GDM1 (cell line): Measurements from ENCODE around the gene GALNT7.
A peak's percentile ranks its signal among the peaks of the same experiment; 100 is the strongest.
"Not testable (repeated sequence)": the region's sequence is repeated elsewhere in the genome, so short reads cannot be mapped to it uniquely, and the experiment has no call there.

Source experiments
- DNase-seq: peaks from one replicate; lab custom pipeline; 2025; lab: John Stamatoyannopoulos, UW

The GALNT7 gene

GRCh38 chr4:173166491-173166890 is 2.1 kb upstream of the GALNT7 start:
- no peak for DNase-seq

GRCh38 chr4:173167758-173168395 is 734 bp upstream of the GALNT7 start:
- peak; percentile 67 for DNase-seq

- DNase-seq, result no peak
These were observed 492 bp downstream of the GALNT7 start for GRCh38 chr4:173169178-173169427.

- peak; percentile 83 for DNase-seq
These were observed 994 bp downstream of the GALNT7 start for GRCh38 chr4:173169428-173170181.

- DNase-seq, result no peak
These were observed 1.7 kb downstream of the GALNT7 start for GRCh38 chr4:173170182-173170778.

GRCh38 chr4:173171098-173171497 is 2.5 kb downstream of the GALNT7 start:
- no peak for DNase-seq

- no peak for DNase-seq
These were observed 3.4 kb downstream of the GALNT7 start for GRCh38 chr4:173171987-173172386.

- no peak for DNase-seq
These were observed 5.6 kb downstream of the GALNT7 start for GRCh38 chr4:173174184-173174583.

- no peak for DNase-seq
These were observed 6.0 kb downstream of the GALNT7 start for GRCh38 chr4:173174594-173175012.

- DNase-seq, result no peak
These were observed 7.4 kb downstream of the GALNT7 start for GRCh38 chr4:173176010-173176409.

GRCh38 chr4:173177232-173177631 is 8.6 kb downstream of the GALNT7 start:
- DNase-seq, result no peak

GRCh38 chr4:173178144-173178543 is 9.5 kb downstream of the GALNT7 start:
- DNase-seq, result no peak

GRCh38 chr4:173181848-173182247 is 13.2 kb downstream of the GALNT7 start:
- no peak for DNase-seq

- DNase-seq, result no peak
These were observed 13.8 kb downstream of the GALNT7 start for GRCh38 chr4:173182403-173182802.

- DNase-seq, result not testable (repeated sequence)
These were observed 15.1 kb downstream of the GALNT7 start for GRCh38 chr4:173183659-173184247.

GRCh38 chr4:173185847-173186510 is 17.4 kb downstream of the GALNT7 start:
- no peak for DNase-seq

- DNase-seq, result no peak
These were observed 19.1 kb downstream of the GALNT7 start for GRCh38 chr4:173187732-173188131.

GRCh38 chr4:173188648-173189047 is 20.0 kb downstream of the GALNT7 start:
- no peak for DNase-seq

- no peak for DNase-seq
These were observed 20.6 kb downstream of the GALNT7 start for GRCh38 chr4:173189117-173189693.

- DNase-seq, result no peak
These were observed 23.0 kb downstream of the GALNT7 start for GRCh38 chr4:173191623-173192041.

GRCh38 chr4:173192375-173193162 is 24.0 kb downstream of the GALNT7 start:
- no peak for DNase-seq
